ENCODE results near the gene SP140. TPM values are rescaled to one million over a fixed set of nuclear protein-coding genes. Genes with fewer than 3 reads are reported as not detected.
A peak's percentile ranks its signal among the peaks of the same experiment; 100 is the strongest.

Gene SP140
- total and polyA plus RNA-seq, 2 of the 13 experiments (the other 11 are each of a cell fraction or from before 2014, with no cell fraction given): 0.57 to 0.80 TPM

DNA sequence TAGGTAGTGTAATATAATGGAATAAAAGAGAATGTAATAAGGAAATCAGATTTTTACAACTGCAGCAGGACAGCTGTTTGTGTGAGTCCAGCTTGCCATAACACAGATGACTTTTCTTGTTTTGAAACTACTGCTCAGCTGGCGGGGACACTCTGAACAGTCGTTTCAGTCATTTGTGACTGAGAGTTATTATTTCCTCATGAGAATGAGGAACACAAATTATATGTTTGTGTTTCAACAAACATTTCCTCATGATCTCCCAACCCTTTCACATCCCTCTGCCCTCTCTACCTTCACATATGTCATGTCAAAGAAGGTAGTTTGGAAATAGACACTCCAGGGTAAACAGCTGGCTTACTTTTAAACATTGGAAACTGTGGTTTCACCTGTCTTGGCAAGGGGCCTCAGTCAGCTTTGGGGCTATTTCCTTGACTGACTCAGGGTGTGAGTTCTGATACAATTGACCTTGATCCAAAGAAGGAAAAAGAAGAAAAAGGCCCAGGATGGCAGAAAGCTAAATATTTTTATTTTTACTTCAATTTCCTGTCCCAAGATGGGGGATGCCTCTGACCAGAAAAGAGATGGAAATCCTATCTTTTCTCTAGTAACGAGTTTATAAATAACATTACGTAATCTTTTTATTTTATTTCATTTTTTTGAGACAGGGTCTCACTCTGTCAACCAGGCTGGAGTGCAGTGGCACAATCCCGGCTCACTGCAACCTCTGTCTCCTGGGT, 102.0 kb downstream of the SP140 start:
- Histone ChIP-seq H3K27me3 (ENCODE audit: control insufficient read depth in 1 of 2, insufficient read depth in 2 of 2, low read length in 2 of 2) (no peaks in the 10 kb centered on the region; a peak in 1 of 5 replicates), H4K20me1 (ENCODE audit: insufficient read depth, low read length) (no peaks in the 10 kb centered on the region), H3K9ac (ENCODE audit: insufficient read depth, low read depth, low read length) (peak overlapping the region; percentile 75), H3K4me3 (replicated peaks in 1 of 3; ENCODE audit: insufficient read depth in 1 of 3, low read depth in 2 of 3, low read length in 3 of 3) (peak overlapping the region; percentile 64 to 74 (median 71)), H3K79me2 (ENCODE audit: insufficient read depth, low read length) (peaks cover 3% of the 10 kb centered on the region), H3K27ac (ENCODE audit: extremely low read length, insufficient read depth, low read length) (peak overlapping the region; percentile 80), H2AFZ (ENCODE audit: low read length) (peak overlapping the region; percentile 59), H3K36me3 (replicated peaks in 1 of 2; ENCODE audit: control insufficient read depth in 1 of 2, insufficient read depth in 2 of 2, low read length in 2 of 2) (no peaks in the 10 kb centered on the region), H3K4me1 (ENCODE audit: insufficient read depth, low read length) (peaks cover 62% of the 10 kb centered on the region), H3K9me3 (ENCODE audit: low read length) (no peaks in the 10 kb centered on the region), H3K4me2 (ENCODE audit: low read depth, low read length) (peak overlapping the region; percentile 78)
- intact Hi-C loops (cut with micrococcal nuclease; ENCODE audit: unreplicated experiment): loop anchor here (2.0 kb wide), 1 partner anchor 83 kb away; no protein-coding TSS in a partner anchor
- ChIA-PET CTCF (ENCODE audit: low intra/inter-chr PET ratio, low total read pairs) (no interaction called here), POLR2A (interaction anchor here (0.9 to 1.5 kb wide), 9 partner anchors 11 to 332 kb away, joined by 3 to 10 read pairs (median 4); partner anchors contain the start of genes SP100 and SP110)
- in situ Hi-C loops (cut with HindIII; ENCODE audit: extremely low pct_ligation_motif_present, low pct_unique_long_range_greater_than_20kb): no loop called here
- BruUV-seq (replicated peaks): TSS peak; percentile 66
- no peak for ATAC-seq
- 53% methylated on average over 5 of the region's 5 CpGs for WGBS (ENCODE audit: low lambda C conversion rate)
- no peak for DNase-seq (ENCODE audit: low spot score)
- FAIRE-seq: no peak
- TF ChIP-seq HOXA9 (CRISPR knock-in tag; IDR thresholded peaks at IDR 0.05; ENCODE audit: borderline replicate concordance) (no peak), NRL (CRISPR knock-in tag; IDR thresholded peaks at IDR 0.05; ENCODE audit: borderline replicate concordance) (no peak), MXD4 (CRISPR knock-in tag; IDR thresholded peaks at IDR 0.05) (0 out of 2 replicates have a peak, but pooled peaks have one; percentile 2), HMG20A (CRISPR knock-in tag; IDR thresholded peaks at IDR 0.05; ENCODE audit: borderline replicate concordance) (0 out of 2 replicates have a peak, but pooled peaks have one; percentile 14), SOX6 (IDR thresholded peaks at IDR 0.05) (no peak), SOX6 (CRISPR knock-in tag; IDR thresholded peaks at IDR 0.05) (0 out of 2 replicates have a peak, but pooled peaks have one; percentile 12), HOXA5 (CRISPR knock-in tag; IDR thresholded peaks at IDR 0.05) (no peak), ZNF451 (CRISPR knock-in tag; IDR thresholded peaks at IDR 0.05) (no peak), ZNF335 (CRISPR knock-in tag; IDR thresholded peaks at IDR 0.05) (0 out of 2 replicates have a peak, but pooled peaks have one; percentile 12), ATF7 (IDR thresholded peaks at IDR 0.05) (peak; percentile 58), ATF7 (CRISPR knock-in tag; IDR thresholded peaks at IDR 0.05) (no peak), KMT2A (CRISPR knock-in tag; IDR thresholded peaks at IDR 0.05) (no peak), FOXK2 (IDR thresholded peaks at IDR 0.05) (no peak), ZNF709 (CRISPR knock-in tag; IDR thresholded peaks at IDR 0.05) (no peak; the same call in 1 of the 2 replicates), ZNF501 (CRISPR knock-in tag; IDR thresholded peaks at IDR 0.05) (0 out of 2 replicates have a peak, but pooled peaks have one; percentile 4), TCF7 (IDR thresholded peaks at IDR 0.05; ENCODE audit: low read depth) (no peak)
- TF ChIP-seq, protein P1, sequence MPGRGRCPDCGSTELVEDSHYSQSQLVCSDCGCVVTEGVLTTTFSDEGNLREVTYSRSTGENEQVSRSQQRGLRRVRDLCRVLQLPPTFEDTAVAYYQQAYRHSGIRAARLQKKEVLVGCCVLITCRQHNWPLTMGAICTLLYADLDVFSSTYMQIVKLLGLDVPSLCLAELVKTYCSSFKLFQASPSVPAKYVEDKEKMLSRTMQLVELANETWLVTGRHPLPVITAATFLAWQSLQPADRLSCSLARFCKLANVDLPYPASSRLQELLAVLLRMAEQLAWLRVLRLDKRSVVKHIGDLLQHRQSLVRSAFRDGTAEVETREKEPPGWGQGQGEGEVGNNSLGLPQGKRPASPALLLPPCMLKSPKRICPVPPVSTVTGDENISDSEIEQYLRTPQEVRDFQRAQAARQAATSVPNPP (CRISPR knock-in tag; IDR thresholded peaks at IDR 0.05): peak; percentile 7; the same call in 1 of the 2 replicates
- TF ChIP-seq, protein P2, sequence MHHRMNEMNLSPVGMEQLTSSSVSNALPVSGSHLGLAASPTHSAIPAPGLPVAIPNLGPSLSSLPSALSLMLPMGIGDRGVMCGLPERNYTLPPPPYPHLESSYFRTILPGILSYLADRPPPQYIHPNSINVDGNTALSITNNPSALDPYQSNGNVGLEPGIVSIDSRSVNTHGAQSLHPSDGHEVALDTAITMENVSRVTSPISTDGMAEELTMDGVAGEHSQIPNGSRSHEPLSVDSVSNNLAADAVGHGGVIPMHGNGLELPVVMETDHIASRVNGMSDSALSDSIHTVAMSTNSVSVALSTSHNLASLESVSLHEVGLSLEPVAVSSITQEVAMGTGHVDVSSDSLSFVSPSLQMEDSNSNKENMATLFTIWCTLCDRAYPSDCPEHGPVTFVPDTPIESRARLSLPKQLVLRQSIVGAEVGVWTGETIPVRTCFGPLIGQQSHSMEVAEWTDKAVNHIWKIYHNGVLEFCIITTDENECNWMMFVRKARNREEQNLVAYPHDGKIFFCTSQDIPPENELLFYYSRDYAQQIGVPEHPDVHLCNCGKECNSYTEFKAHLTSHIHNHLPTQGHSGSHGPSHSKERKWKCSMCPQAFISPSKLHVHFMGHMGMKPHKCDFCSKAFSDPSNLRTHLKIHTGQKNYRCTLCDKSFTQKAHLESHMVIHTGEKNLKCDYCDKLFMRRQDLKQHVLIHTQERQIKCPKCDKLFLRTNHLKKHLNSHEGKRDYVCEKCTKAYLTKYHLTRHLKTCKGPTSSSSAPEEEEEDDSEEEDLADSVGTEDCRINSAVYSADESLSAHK (CRISPR knock-in tag; IDR thresholded peaks at IDR 0.05; ENCODE audit: borderline replicate concordance): no peak
- TF ChIP-seq, protein P3, sequence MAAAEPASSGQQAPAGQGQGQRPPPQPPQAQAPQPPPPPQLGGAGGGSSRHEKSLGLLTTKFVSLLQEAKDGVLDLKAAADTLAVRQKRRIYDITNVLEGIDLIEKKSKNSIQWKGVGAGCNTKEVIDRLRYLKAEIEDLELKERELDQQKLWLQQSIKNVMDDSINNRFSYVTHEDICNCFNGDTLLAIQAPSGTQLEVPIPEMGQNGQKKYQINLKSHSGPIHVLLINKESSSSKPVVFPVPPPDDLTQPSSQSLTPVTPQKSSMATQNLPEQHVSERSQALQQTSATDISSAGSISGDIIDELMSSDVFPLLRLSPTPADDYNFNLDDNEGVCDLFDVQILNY (CRISPR knock-in tag; conservative IDR thresholded peaks at IDR 0.05): no peak
- TF ChIP-seq, protein P4, sequence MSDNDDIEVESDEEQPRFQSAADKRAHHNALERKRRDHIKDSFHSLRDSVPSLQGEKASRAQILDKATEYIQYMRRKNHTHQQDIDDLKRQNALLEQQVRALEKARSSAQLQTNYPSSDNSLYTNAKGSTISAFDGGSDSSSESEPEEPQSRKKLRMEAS (IDR thresholded peaks at IDR 0.05): no peak
